SJSA1 (cell line): ENCODE data around the gene RAD51B. TPM values are rescaled to one million over a fixed set of nuclear protein-coding genes. Genes with fewer than 3 reads are reported as not detected.

Experiments used
- DNase-seq, 2 experiments: peaks; one replicate each; pipeline ENCODE4 v3.0.0-alpha.2; 2015 to 2020; ENCODE audit warnings: low spot score in 2 of 2, low read depth in 1 of 2
- H3K27ac ChIP-seq: fragments of 250-450 bp; sonication (Bioruptor Pico); 2 replicates; pipeline ENCODE4 v1.5.1; 2020; ENCODE audit warnings: mild to moderate bottlenecking, moderate library complexity
- H3K27me3 ChIP-seq: fragments of 250-450 bp; sonication (Bioruptor Pico); replicated peaks from 2 replicates; pipeline ENCODE4 v1.5.1; 2020; ENCODE audit warnings: mild to moderate bottlenecking, moderate library complexity
- H3K36me3 ChIP-seq: fragments of 250-450 bp; sonication (Bioruptor Pico); 2 replicates; pipeline ENCODE4 v1.5.1; 2020; ENCODE audit warnings: mild to moderate bottlenecking
- H3K4me1 ChIP-seq: fragments of 250-450 bp; sonication (Bioruptor Pico); replicated peaks from 2 replicates; pipeline ENCODE4 v1.6.1; 2021; ENCODE audit warnings: mild to moderate bottlenecking
- H3K4me3 ChIP-seq: fragments of 250-450 bp; sonication (Bioruptor Pico); 2 replicates; pipeline ENCODE4 v1.5.1; 2020; ENCODE audit warnings: mild to moderate bottlenecking
- H3K9me3 ChIP-seq: fragments of 250-450 bp; sonication (Bioruptor Pico); replicated peaks from 2 replicates; pipeline ENCODE4 v1.5.1; 2020; ENCODE audit warnings: mild to moderate bottlenecking
- total RNA-seq: library from RNA; depleted of rRNA; stranded (reverse); fragments of >200 nt; shearing (Covaris generic); gene quantifications from 2 replicates; pipeline ENCODE4 v1.2.3, GENCODE V29; 2014

Gene RAD51B
- total RNA-seq, 1 experiment from 2014 or later = 4.7 TPM

GRCh38 chr14:68564826-68565759 lies 745.5 kb downstream of the RAD51B start:
- H3K36me3 ChIP-seq = no peaks in the 10 kb centered on the region
- no peaks in the 10 kb centered on the region for H3K9me3 ChIP-seq
- H3K27ac ChIP-seq = no peak overlapping the region
- H3K4me1 ChIP-seq = peaks cover 5% of the 10 kb centered on the region; the same call in 1 of the 2 replicates
- H3K4me3 ChIP-seq = no peak overlapping the region
- no peaks in the 10 kb centered on the region for H3K27me3 ChIP-seq
- DNase-seq = no peak

DNA sequence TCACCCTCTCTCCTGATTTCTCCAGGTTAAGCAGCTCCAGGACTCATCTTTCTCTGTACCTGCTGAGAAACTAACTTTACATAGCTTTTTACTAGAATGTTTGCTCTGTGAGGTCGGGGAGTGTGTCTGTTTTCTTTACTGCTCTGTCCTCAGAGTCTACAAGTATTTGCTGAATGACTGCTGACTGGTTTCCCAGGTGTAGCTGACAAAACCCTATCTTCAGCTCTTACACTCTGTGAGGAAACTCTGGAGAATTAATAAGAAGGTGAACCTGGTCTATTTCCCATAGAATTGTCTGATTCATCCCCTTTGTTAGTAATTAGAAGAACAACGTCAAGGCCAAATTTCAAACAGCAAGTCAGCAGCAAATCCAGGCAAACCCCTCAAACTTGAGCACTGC lies 746.5 kb downstream of the RAD51B start:
- Histone ChIP-seq H3K4me3 (no peak overlapping the region), H3K27ac (no peak overlapping the region), H3K9me3 (no peaks in the 10 kb centered on the region), H3K27me3 (no peaks in the 10 kb centered on the region), H3K36me3 (no peaks in the 10 kb centered on the region), H3K4me1 (peaks cover 6% of the 10 kb centered on the region; the same call in 1 of the 2 replicates)
- no peak for DNase-seq

- DNase-seq = no peak
- no peak overlapping the region for H3K27ac ChIP-seq
- H3K4me1 ChIP-seq = peaks cover 6% of the 10 kb centered on the region; the same call in 1 of the 2 replicates
- no peaks in the 10 kb centered on the region for H3K36me3 ChIP-seq
- H3K4me3 ChIP-seq = no peak overlapping the region
- no peaks in the 10 kb centered on the region for H3K9me3 ChIP-seq
- no peaks in the 10 kb centered on the region for H3K27me3 ChIP-seq
Observed at GRCh38 chr14:68568907-68569897, 749.6 kb downstream of the RAD51B start.

DNA sequence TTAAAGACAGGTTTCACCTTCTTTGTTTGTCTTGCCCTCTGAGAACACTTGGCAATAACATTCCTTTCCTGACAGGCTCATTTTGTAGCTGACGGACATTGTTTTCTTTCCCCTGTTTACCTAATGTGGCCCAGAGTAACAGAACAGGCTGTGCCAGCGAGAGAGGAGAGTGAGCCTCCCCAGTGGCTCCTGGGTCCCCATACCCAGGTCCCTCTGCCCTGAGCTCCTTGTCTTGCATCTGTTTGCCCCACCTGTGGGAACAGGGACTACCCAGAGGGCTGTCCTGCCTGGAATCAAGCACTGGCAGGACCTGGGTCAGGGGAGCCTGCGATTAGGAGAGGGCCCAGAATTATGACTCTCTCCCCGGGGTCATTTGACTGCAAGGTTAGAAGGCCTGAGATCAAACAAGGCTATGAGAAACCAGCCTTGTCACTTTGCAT lies 750.4 kb downstream of the RAD51B start:
- H3K27me3 ChIP-seq = no peaks in the 10 kb centered on the region
- no peak for DNase-seq
- H3K9me3 ChIP-seq = no peaks in the 10 kb centered on the region
- H3K27ac ChIP-seq = no peak overlapping the region
- H3K4me1 ChIP-seq = peaks cover 8% of the 10 kb centered on the region
- no peaks in the 10 kb centered on the region for H3K36me3 ChIP-seq
- no peak overlapping the region for H3K4me3 ChIP-seq

DNA sequence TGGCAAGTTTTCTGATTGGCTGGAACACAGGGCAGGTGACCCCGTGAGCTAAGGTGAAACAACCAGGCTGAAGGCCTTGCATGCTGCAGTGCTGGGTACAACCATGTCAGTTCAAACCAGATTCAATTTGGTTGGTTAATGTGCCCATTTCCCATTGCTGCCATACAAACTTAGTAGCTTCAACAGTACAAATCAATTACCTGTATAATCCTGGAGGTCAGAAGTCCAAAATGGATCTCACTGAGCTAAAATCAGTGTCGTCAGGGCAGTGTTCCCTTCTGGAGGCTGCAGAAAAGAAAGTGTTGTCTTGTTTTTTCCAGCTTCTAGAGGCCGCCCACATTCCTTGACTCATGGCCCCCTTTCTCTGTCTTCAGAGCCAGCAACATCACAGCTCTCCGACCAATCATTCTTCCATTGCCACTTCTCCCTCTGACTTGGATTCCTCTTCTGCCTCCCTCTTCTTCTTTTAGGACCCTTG lies 751.6 kb downstream of the RAD51B start:
- H3K4me3 ChIP-seq = no peak overlapping the region
- H3K27ac ChIP-seq = no peak overlapping the region
- no peaks in the 10 kb centered on the region for H3K36me3 ChIP-seq
- no peaks in the 10 kb centered on the region for H3K27me3 ChIP-seq
- DNase-seq = no peak
- peaks cover 20% of the 10 kb centered on the region for H3K4me1 ChIP-seq
- H3K9me3 ChIP-seq = no peaks in the 10 kb centered on the region

GRCh38 chr14:68571928-68572525 lies 752.4 kb downstream of the RAD51B start:
- no peak for DNase-seq
- H3K27me3 ChIP-seq = no peaks in the 10 kb centered on the region
- H3K4me3 ChIP-seq = no peak overlapping the region
- H3K27ac ChIP-seq = no peak overlapping the region
- no peaks in the 10 kb centered on the region for H3K9me3 ChIP-seq
- no peaks in the 10 kb centered on the region for H3K36me3 ChIP-seq
- H3K4me1 ChIP-seq = peaks cover 28% of the 10 kb centered on the region

DNA sequence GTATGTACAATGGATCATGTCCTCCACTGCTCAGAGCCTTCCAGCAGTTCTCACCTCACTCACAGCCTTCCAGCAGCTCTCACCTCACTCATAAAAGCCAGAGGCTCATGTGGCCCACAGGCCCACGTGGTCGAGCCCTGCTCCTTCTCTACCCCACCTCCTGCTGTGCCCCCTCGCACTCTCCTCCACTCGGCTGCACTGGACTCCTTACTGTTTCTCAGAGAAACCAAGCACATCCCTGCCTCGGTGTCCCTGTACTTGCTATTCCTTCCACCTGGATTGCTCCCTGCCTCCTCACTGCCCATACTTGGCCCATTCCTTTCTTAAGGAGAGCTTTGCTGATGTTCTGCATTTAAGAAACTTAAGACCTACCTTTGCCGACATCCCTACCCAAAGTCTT lies 753.5 kb downstream of the RAD51B start:
- Histone ChIP-seq H3K4me1 (peaks cover 39% of the 10 kb centered on the region), H3K4me3 (no peak overlapping the region), H3K36me3 (no peaks in the 10 kb centered on the region), H3K9me3 (no peaks in the 10 kb centered on the region), H3K27me3 (no peaks in the 10 kb centered on the region), H3K27ac (no peak overlapping the region)
- no peak for DNase-seq

DNA sequence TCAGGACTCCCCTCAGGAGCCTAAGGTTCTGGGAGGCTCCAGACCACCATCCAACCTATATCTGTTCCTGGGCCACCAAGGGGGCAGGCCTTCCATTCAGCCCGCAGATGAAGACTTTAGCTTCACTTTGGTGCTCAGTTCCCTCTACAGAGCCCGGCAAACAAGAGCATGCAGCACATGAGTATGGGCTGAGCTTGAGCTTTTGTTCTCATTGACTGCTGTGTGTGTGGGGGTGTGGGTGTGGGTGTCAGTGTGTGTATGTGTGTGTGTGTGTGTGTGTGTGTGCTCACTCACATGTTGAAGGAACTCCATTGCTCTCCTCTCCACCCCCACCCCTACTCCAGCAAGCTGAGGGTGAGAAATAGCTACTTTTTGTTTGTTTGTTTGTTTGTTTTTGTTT lies 754.1 kb downstream of the RAD51B start:
- H3K36me3 ChIP-seq = no peaks in the 10 kb centered on the region
- H3K27me3 ChIP-seq = no peaks in the 10 kb centered on the region
- H3K27ac ChIP-seq = no peak overlapping the region
- DNase-seq = no peak
- peaks cover 45% of the 10 kb centered on the region for H3K4me1 ChIP-seq
- no peaks in the 10 kb centered on the region for H3K9me3 ChIP-seq
- H3K4me3 ChIP-seq = no peak overlapping the region

DNA sequence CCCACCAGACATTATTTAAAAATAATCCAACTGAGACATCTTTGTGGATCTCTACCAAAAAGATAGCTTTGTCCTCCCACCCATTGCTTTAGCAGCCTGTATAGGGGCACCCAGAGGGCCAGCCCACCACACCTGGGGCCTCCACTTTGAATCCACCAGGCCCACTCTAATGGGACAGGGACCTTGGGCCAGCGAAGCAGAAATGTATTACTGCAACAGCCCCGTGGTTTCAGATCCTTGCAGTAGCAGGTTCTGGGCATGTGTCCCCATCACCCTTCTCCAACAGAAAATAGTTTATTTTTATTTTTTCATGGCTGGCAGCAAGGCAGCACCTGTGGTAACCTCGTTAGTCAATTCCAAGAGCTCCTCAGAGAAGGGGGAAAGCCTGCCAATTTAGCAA lies 754.9 kb downstream of the RAD51B start:
- DNase-seq = no peak
- no peak overlapping the region for H3K27ac ChIP-seq

DNA sequence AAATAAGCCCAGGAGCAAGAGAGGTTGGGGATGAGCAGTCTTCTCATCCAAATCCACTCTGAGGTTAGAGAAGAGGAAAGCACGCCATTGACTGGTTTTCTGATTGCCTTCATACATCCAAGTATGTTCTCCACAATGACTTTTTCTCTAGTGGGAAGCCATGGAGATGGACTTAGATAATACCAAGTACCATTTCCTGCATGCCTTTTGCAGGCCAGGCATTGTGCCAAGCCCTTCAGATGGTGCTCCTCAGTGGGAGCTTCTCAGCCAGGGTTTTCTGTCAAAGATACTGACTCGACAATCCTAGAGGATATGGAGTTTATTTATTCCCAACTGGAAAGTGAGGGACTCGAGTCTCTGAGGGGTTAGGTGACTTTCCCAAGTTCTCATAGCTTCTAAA lies 755.3 kb downstream of the RAD51B start:
- DNase-seq = no peak
- Histone ChIP-seq H3K27ac (no peak overlapping the region), H3K4me3 (no peak overlapping the region)

More for the DNA sequence above, 754.9 kb downstream of the RAD51B start:
- H3K4me3 ChIP-seq = no peak overlapping the region
- H3K36me3 ChIP-seq = no peaks in the 10 kb centered on the region
- H3K9me3 ChIP-seq = no peaks in the 10 kb centered on the region
- no peaks in the 10 kb centered on the region for H3K27me3 ChIP-seq
- peaks cover 50% of the 10 kb centered on the region for H3K4me1 ChIP-seq

DNA sequence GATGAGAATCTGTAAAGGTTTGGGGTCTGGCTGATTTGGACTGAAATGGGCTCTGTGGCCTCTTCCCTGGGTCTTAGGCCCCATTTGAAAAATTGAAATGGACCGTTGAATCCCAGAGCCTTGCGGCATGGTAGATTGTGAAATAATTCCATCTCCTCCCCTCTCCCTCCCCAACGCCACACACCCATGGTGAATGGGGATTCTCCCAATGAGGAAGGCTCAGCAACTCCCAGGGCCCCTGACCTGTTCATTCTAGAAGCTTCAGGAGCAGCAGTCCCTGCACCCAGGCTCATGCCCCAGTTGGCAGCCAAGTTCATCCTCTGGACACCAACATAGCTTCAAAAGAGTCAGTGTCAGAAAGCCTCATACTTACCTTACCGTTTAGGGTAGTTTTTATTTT lies 755.8 kb downstream of the RAD51B start:
- Histone ChIP-seq H3K4me1 (peaks cover 43% of the 10 kb centered on the region), H3K27me3 (no peaks in the 10 kb centered on the region), H3K9me3 (no peaks in the 10 kb centered on the region), H3K4me3 (no peak overlapping the region), H3K27ac (peak overlapping the region; percentile 96; the same call in 1 of the 2 replicates), H3K36me3 (no peaks in the 10 kb centered on the region)
- no peak for DNase-seq

More for the DNA sequence above, 755.3 kb downstream of the RAD51B start:
- H3K27me3 ChIP-seq = no peaks in the 10 kb centered on the region
- H3K4me1 ChIP-seq = peaks cover 46% of the 10 kb centered on the region
- no peaks in the 10 kb centered on the region for H3K9me3 ChIP-seq
- no peaks in the 10 kb centered on the region for H3K36me3 ChIP-seq

DNA sequence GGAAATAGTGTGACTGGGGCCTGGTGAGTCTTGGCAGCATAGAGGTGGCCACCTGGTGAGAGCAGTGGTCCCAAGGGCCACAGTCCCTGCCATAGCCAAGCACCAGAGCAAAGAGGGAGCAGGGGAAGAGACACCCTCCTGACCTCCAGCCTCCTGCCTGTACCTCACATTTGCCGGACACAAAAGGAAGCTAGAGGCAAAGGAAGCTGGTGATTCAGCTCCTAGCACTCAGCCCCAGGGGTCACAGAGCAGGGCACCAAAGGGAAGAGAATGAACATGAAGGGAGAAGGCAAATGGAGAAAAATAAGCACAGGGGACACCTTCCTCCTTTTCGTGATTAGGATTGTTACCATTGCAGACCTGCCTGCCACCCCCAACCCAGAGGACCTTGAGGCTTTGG lies 756.5 kb downstream of the RAD51B start:
- Histone ChIP-seq H3K27me3 (no peaks in the 10 kb centered on the region), H3K27ac (peak overlapping the region; percentile 96), H3K9me3 (no peaks in the 10 kb centered on the region), H3K36me3 (no peaks in the 10 kb centered on the region), H3K4me3 (no peak overlapping the region), H3K4me1 (peaks cover 43% of the 10 kb centered on the region)
- DNase-seq = no peak

GRCh38 chr14:68576496-68577244 lies 757.1 kb downstream of the RAD51B start:
- Histone ChIP-seq H3K36me3 (no peaks in the 10 kb centered on the region), H3K4me3 (no peak overlapping the region), H3K27me3 (no peaks in the 10 kb centered on the region), H3K9me3 (no peaks in the 10 kb centered on the region), H3K4me1 (peaks cover 43% of the 10 kb centered on the region), H3K27ac (peak overlapping the region; percentile 96)
- DNase-seq = peak; percentile 62 to 68
